ENCODE results near the gene PITX3.

Gene PITX3

DNA sequence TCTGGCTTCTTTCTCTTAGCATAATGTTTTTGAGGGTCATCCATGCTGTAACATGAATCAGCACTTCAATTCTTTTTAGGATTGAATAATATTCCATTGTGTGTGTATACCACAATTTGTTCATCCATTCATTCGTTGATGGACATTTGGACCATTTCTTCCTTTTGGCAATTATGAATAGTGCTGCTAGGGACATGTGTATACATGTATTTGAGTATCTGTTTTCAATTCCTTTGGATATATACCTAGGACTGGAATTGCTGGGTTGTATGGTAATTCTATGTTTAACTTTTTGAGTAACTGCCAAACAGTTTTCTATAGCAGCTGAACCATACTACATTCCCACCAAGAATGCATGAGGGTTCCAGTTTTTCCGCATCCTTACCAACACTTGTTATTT is 43.2 kb upstream of the PITX3 start:
- no peak for DNase-seq (ENCODE audit: low read depth)
- TF ChIP-seq, protein P1, sequence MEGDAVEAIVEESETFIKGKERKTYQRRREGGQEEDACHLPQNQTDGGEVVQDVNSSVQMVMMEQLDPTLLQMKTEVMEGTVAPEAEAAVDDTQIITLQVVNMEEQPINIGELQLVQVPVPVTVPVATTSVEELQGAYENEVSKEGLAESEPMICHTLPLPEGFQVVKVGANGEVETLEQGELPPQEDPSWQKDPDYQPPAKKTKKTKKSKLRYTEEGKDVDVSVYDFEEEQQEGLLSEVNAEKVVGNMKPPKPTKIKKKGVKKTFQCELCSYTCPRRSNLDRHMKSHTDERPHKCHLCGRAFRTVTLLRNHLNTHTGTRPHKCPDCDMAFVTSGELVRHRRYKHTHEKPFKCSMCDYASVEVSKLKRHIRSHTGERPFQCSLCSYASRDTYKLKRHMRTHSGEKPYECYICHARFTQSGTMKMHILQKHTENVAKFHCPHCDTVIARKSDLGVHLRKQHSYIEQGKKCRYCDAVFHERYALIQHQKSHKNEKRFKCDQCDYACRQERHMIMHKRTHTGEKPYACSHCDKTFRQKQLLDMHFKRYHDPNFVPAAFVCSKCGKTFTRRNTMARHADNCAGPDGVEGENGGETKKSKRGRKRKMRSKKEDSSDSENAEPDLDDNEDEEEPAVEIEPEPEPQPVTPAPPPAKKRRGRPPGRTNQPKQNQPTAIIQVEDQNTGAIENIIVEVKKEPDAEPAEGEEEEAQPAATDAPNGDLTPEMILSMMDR (IDR thresholded peaks at IDR 0.05; ENCODE audit: low read length, missing control alignments): no peak
- no peak overlapping the region for H3K4me3 ChIP-seq (replicated peaks; ENCODE audit: low read depth, low read length)

DNA sequence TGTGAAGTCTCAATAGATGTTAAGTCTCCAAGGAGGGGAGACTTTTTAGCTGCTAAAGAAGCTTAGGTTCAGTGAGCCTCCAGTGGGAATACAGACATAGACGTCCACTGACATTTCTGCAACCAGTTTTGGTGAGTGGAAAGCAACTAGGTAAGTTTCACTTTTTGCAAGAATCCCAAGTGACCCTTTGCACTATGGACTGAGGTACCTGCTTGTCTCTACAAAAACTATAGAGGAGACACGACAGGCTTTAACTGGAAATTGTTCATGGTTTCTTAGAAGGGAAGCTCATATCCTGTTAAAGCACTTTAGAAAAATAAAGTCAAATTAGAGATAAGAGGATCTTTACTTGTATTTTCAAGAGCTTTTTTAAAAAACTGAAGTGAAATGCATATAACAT is 42.6 kb upstream of the PITX3 start:
- no peak for DNase-seq (ENCODE audit: low read depth)
- H3K4me3 ChIP-seq (replicated peaks; ENCODE audit: low read depth, low read length): no peak overlapping the region
- TF ChIP-seq, protein P1 (IDR thresholded peaks at IDR 0.05; ENCODE audit: low read length, missing control alignments): no peak

GRCh38 chr10:102283488-102283887 is 42.2 kb upstream of the PITX3 start:
- H3K4me3 ChIP-seq (replicated peaks; ENCODE audit: low read depth, low read length): no peak overlapping the region
- TF ChIP-seq, protein P1 (IDR thresholded peaks at IDR 0.05; ENCODE audit: low read length, missing control alignments): no peak
- no peak for DNase-seq (ENCODE audit: low read depth)

- peak overlapping the region; percentile 29 for H3K4me3 ChIP-seq (replicated peaks; ENCODE audit: low read depth, low read length)
- TF ChIP-seq, protein P1 (IDR thresholded peaks at IDR 0.05; ENCODE audit: low read length, missing control alignments): no peak
- peak; percentile 46 for DNase-seq (ENCODE audit: low read depth)
Measured at GRCh38 chr10:102281102-102281487, 39.8 kb upstream of the PITX3 start.

DNA sequence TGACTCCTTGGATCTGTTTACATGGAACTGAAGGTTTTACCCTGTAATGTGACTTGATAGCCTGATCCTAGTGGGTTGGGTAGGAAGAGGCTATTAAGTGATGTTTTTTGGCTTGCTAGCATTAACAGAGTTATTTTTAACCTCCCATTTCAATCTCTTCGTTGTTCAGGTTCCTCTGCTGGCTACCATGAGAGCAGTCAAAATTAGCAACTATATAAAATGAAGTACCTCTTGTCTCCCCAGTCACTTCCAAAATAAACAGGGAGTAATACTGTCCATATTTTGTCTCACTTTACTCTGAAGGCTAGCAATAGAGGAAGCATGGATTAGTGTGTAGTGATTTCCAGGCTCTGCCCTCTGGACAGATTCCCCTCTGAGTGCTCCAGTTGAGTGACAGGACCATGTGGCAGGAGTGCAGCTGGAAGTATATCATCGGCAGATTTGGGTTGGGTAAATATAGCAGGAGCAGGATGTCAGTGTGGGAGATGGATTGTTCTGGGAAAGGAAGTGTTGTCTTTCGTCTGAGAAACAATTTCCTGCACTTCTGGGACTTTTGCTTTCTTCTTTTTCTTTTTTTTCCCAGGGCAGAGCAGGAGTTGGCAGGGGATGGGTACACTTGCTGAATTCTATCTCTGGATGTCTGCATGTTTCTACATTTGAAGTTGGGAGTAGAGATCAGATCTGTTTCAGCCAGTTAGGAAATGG is 39.2 kb upstream of the PITX3 start:
- TF ChIP-seq, protein P1 (IDR thresholded peaks at IDR 0.05; ENCODE audit: low read length, missing control alignments): no peak
- peak overlapping the region; percentile 29 for H3K4me3 ChIP-seq (replicated peaks; ENCODE audit: low read depth, low read length)
- DNase-seq (ENCODE audit: low read depth): peak; percentile 70

DNA sequence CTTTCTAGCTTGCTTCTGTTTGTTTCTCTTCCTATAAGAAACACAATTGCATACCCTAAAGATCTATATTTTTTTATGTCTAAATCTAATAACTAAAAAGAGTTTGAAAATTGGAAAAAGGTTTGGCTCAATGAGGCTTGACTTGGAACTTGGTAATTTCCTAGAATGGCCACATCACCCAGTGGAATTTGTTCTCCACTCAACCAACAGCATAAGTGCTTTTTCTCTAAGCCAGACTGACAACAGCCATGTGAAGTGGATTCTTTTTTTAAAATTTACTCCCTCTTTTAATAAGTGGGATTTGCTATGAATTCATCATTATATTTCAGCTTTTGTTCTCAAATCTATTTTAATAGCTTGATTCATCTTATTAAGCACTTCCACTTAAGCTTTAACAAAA is 37.8 kb upstream of the PITX3 start:
- no peak overlapping the region for H3K4me3 ChIP-seq (replicated peaks; ENCODE audit: low read depth, low read length)
- TF ChIP-seq, protein P1 (IDR thresholded peaks at IDR 0.05; ENCODE audit: low read length, missing control alignments): no peak
- DNase-seq (ENCODE audit: low read depth): no peak

- H3K4me3 ChIP-seq (replicated peaks; ENCODE audit: low read depth, low read length): no peak overlapping the region
- no peak for DNase-seq (ENCODE audit: low read depth)
- TF ChIP-seq, protein P1 (IDR thresholded peaks at IDR 0.05; ENCODE audit: low read length, missing control alignments): no peak
Measured at GRCh38 chr10:102275343-102275742, 34.0 kb upstream of the PITX3 start.
